SKM-1 treated with dmso at 0.1 percent for 144 hours (cell line): Measurements from ENCODE around the gene EMSY.

Experiments used
- DNase-seq: peaks from one replicate; lab custom pipeline; 2025; ENCODE audit not compliant: unreplicated experiment; lab: John Stamatoyannopoulos, UW

Gene EMSY

GRCh38 chr11:76523786-76524436 lies 79.1 kb downstream of the EMSY start:
- DNase-seq, result no peak

GRCh38 chr11:76524461-76524860 lies 79.6 kb downstream of the EMSY start:
- DNase-seq, result no peak

- no peak for DNase-seq
Observed at GRCh38 chr11:76524919-76525318, 80.1 kb downstream of the EMSY start.

- DNase-seq, result no peak
Observed at GRCh38 chr11:76526878-76527277, 82.1 kb downstream of the EMSY start.

- DNase-seq, result no peak
Observed at GRCh38 chr11:76542436-76542835, 97.6 kb downstream of the EMSY start.

GRCh38 chr11:76543006-76543703 lies 98.3 kb downstream of the EMSY start:
- no peak for DNase-seq

GRCh38 chr11:76550781-76551180 lies 106.0 kb downstream of the EMSY start:
- no peak for DNase-seq

GRCh38 chr11:76551400-76551799 lies 106.6 kb downstream of the EMSY start:
- DNase-seq, result no peak

- no peak for DNase-seq
Observed at GRCh38 chr11:76552987-76553386, 108.2 kb downstream of the EMSY start.

- no peak for DNase-seq
Observed at GRCh38 chr11:76553554-76554476, 109.0 kb downstream of the EMSY start.

GRCh38 chr11:76554767-76555166 lies 109.9 kb downstream of the EMSY start:
- DNase-seq, result no peak

GRCh38 chr11:76557466-76557865 lies 112.6 kb downstream of the EMSY start:
- no peak for DNase-seq

- no peak for DNase-seq
Observed at GRCh38 chr11:76558473-76558872, 113.7 kb downstream of the EMSY start.

GRCh38 chr11:76558891-76559290 lies 114.1 kb downstream of the EMSY start:
- DNase-seq, result no peak

- no peak for DNase-seq
Observed at GRCh38 chr11:76559346-76559745, 114.5 kb downstream of the EMSY start.

GRCh38 chr11:76560219-76560618 lies 115.4 kb downstream of the EMSY start:
- no peak for DNase-seq

GRCh38 chr11:76561245-76561644 lies 116.4 kb downstream of the EMSY start:
- DNase-seq, result no peak

GRCh38 chr11:76562541-76562940 lies 117.7 kb downstream of the EMSY start:
- DNase-seq, result no peak

- no peak for DNase-seq
Observed at GRCh38 chr11:76564364-76564763, 119.5 kb downstream of the EMSY start.

- DNase-seq, result no peak
Observed at GRCh38 chr11:76566811-76567210, 122.0 kb downstream of the EMSY start.

- no peak for DNase-seq
Observed at GRCh38 chr11:76567261-76567660, 122.4 kb downstream of the EMSY start.

GRCh38 chr11:76568139-76568538 lies 123.3 kb downstream of the EMSY start:
- no peak for DNase-seq
